ENCODE measurements around the gene STEAP3.

STEAP3 gene

GRCh38 chr2:119205001-119205706, 18.5 kb upstream of the STEAP3 start:
- no peaks in the 10 kb centered on the region for H3K4me1 ChIP-seq (ENCODE audit: low read length)
- H2AFZ ChIP-seq (ENCODE audit: low read depth, low read length): no peak overlapping the region
- no peaks in the 10 kb centered on the region for H3K79me2 ChIP-seq (ENCODE audit: low read length)
- peaks cover 4% of the 10 kb centered on the region; the same call in 1 of the 2 replicates for H3K27me3 ChIP-seq (ENCODE audit: low read depth, low read length)
- no peak overlapping the region for H3K4me2 ChIP-seq (ENCODE audit: low read length)
- no peak overlapping the region for H3K4me3 ChIP-seq (ENCODE audit: low read length)
- no peaks in the 10 kb centered on the region for H4K20me1 ChIP-seq (ENCODE audit: insufficient read depth, low read length)
- no peak overlapping the region for H3K27ac ChIP-seq (ENCODE audit: low read length)
- no peaks in the 10 kb centered on the region for H3K36me3 ChIP-seq (replicated peaks; ENCODE audit: low read depth, low read length)
- TF ChIP-seq EZH2phosphoT487 (IDR thresholded peaks at IDR 0.05; ENCODE audit: low read depth) (no peak), CTCF (IDR thresholded peaks at IDR 0.05; ENCODE audit: low read depth, low read length) (no peak)
- no peak overlapping the region for H3K9ac ChIP-seq (ENCODE audit: low read length)
- no peaks in the 10 kb centered on the region for H3K9me3 ChIP-seq (ENCODE audit: insufficient read depth, low read length)

- H4K20me1 ChIP-seq (ENCODE audit: insufficient read depth, low read length): no peaks in the 10 kb centered on the region
- TF ChIP-seq EZH2phosphoT487 (IDR thresholded peaks at IDR 0.05; ENCODE audit: low read depth): no peak
- TF ChIP-seq CTCF (IDR thresholded peaks at IDR 0.05; ENCODE audit: low read depth, low read length): no peak
- no peak overlapping the region for H3K27ac ChIP-seq (ENCODE audit: low read length)
- no peaks in the 10 kb centered on the region for H3K36me3 ChIP-seq (replicated peaks; ENCODE audit: low read depth, low read length)
- no peaks in the 10 kb centered on the region for H3K9me3 ChIP-seq (ENCODE audit: insufficient read depth, low read length)
- 0 out of 2 replicates have a peak, but pooled peaks cover 2% of the 10 kb centered on the region for H3K27me3 ChIP-seq (ENCODE audit: low read depth, low read length)
- no peaks in the 10 kb centered on the region for H3K4me1 ChIP-seq (ENCODE audit: low read length)
- H3K4me2 ChIP-seq (ENCODE audit: low read length): no peak overlapping the region
- H3K79me2 ChIP-seq (ENCODE audit: low read length): no peaks in the 10 kb centered on the region
- H2AFZ ChIP-seq (ENCODE audit: low read depth, low read length): no peak overlapping the region
- H3K9ac ChIP-seq (ENCODE audit: low read length): no peak overlapping the region
- no peak overlapping the region for H3K4me3 ChIP-seq (ENCODE audit: low read length)
Observed at GRCh38 chr2:119206201-119206600, 17.4 kb upstream of the STEAP3 start.

- Histone ChIP-seq H3K27me3 (ENCODE audit: low read depth, low read length) (0 out of 2 replicates have a peak, but pooled peaks cover 2% of the 10 kb centered on the region), H3K27ac (ENCODE audit: low read length) (no peak overlapping the region)
Observed at GRCh38 chr2:119207447-119207846, 16.2 kb upstream of the STEAP3 start.

GRCh38 chr2:119208791-119209203, 14.8 kb upstream of the STEAP3 start:
- Histone ChIP-seq H3K4me2 (ENCODE audit: low read length) (no peak overlapping the region), H3K79me2 (ENCODE audit: low read length) (no peaks in the 10 kb centered on the region), H3K9me3 (ENCODE audit: insufficient read depth, low read length) (no peaks in the 10 kb centered on the region), H4K20me1 (ENCODE audit: insufficient read depth, low read length) (no peaks in the 10 kb centered on the region), H3K9ac (ENCODE audit: low read length) (no peak overlapping the region), H2AFZ (ENCODE audit: low read depth, low read length) (no peak overlapping the region), H3K4me1 (ENCODE audit: low read length) (no peaks in the 10 kb centered on the region), H3K27me3 (ENCODE audit: low read depth, low read length) (0 out of 2 replicates have a peak, but pooled peaks cover 2% of the 10 kb centered on the region), H3K4me3 (ENCODE audit: low read length) (no peak overlapping the region), H3K27ac (ENCODE audit: low read length) (no peak overlapping the region), H3K36me3 (replicated peaks; ENCODE audit: low read depth, low read length) (no peaks in the 10 kb centered on the region)
- TF ChIP-seq EZH2phosphoT487 (IDR thresholded peaks at IDR 0.05; ENCODE audit: low read depth): no peak
- no peak for TF ChIP-seq CTCF (IDR thresholded peaks at IDR 0.05; ENCODE audit: low read depth, low read length)

More at GRCh38 chr2:119207447-119207846, 16.2 kb upstream of the STEAP3 start:
- no peaks in the 10 kb centered on the region for H3K4me1 ChIP-seq (ENCODE audit: low read length)
- no peaks in the 10 kb centered on the region for H3K36me3 ChIP-seq (replicated peaks; ENCODE audit: low read depth, low read length)
- no peak overlapping the region for H2AFZ ChIP-seq (ENCODE audit: low read depth, low read length)
- H3K9ac ChIP-seq (ENCODE audit: low read length): no peak overlapping the region
- H3K79me2 ChIP-seq (ENCODE audit: low read length): no peaks in the 10 kb centered on the region
- no peak overlapping the region for H3K4me3 ChIP-seq (ENCODE audit: low read length)
- TF ChIP-seq CTCF (IDR thresholded peaks at IDR 0.05; ENCODE audit: low read depth, low read length) (no peak), EZH2phosphoT487 (IDR thresholded peaks at IDR 0.05; ENCODE audit: low read depth) (no peak)
- H3K4me2 ChIP-seq (ENCODE audit: low read length): no peak overlapping the region
- no peaks in the 10 kb centered on the region for H3K9me3 ChIP-seq (ENCODE audit: insufficient read depth, low read length)
- H4K20me1 ChIP-seq (ENCODE audit: insufficient read depth, low read length): no peaks in the 10 kb centered on the region
